ENCODE results near the gene WAPL. TPM values are rescaled to one million over a fixed set of nuclear protein-coding genes. Genes with fewer than 3 reads are reported as not detected.

Gene WAPL
- polyA plus RNA-seq, 3 donors = 17.8 to 26.5 (median 18.3) TPM

GRCh38 chr10:86385806-86386205 lies 135.8 kb downstream of the WAPL start:
- Histone ChIP-seq H3K27me3 (ENCODE audit: control insufficient read depth in 2 of 2, insufficient read depth in 2 of 2, low read length in 2 of 2) (peaks cover 21 to 39% of the 10 kb centered on the region in 2 donors), H3K9ac (ENCODE audit: insufficient read depth, low read length, poor library complexity, severe bottlenecking) (no peak overlapping the region), H2AFZ (ENCODE audit: insufficient read depth, low read depth, low read length, poor library complexity, severe bottlenecking) (no peak overlapping the region), H3K27ac (ENCODE audit: low read depth in 1 of 2, low read length in 2 of 2) (no peak overlapping the region), H3K9me3 (replicated peaks in 1 of 2; ENCODE audit: control insufficient read depth in 1 of 2, insufficient read depth in 1 of 2, low read length in 2 of 2) (no peaks in the 10 kb centered on the region), H4K20me1 (ENCODE audit: insufficient read depth, low read length) (no peaks in the 10 kb centered on the region), H3K36me3 (replicated peaks in 1 of 2; ENCODE audit: control insufficient read depth in 1 of 2, insufficient read depth in 2 of 2, low read length in 2 of 2) (no peaks in the 10 kb centered on the region), H3K4me3 (replicated peaks in 1 of 3; ENCODE audit: low read depth in 2 of 3, low read length in 3 of 3) (no peak overlapping the region), H3K4me2 (replicated peaks; ENCODE audit: extremely low read depth, low read length, poor library complexity, severe bottlenecking) (no peak overlapping the region), H3K79me2 (ENCODE audit: insufficient read depth, low read length) (no peaks in the 10 kb centered on the region), H3K4me1 (ENCODE audit: control insufficient read depth in 1 of 2, insufficient read depth in 2 of 2, low read length in 2 of 2) (peaks cover 7 to 9% of the 10 kb centered on the region in 2 donors)
- peaks cover 31 to 64% (median 51%) of the 10 kb centered on the region in 3 donors for H3K27me3 Mint-ChIP-seq (ENCODE audit: low read depth in 3 of 3)
- no peak for DNase-seq
- no peak for TF ChIP-seq CTCF (IDR thresholded peaks at IDR 0.05)
- H3K36me3 Mint-ChIP-seq = peaks cover 0 to 8% of the 10 kb centered on the region in 2 donors
- H3K4me1 Mint-ChIP-seq = peaks cover 17% of the 10 kb centered on the region
- no peak overlapping the region for H3K4me3 Mint-ChIP-seq
- intact Hi-C loops (cut with micrococcal nuclease) = no loop called here
- H3K9me3 Mint-ChIP-seq = peaks cover 0 to 10% (median 5%) of the 10 kb centered on the region in 7 donors
- WGBS (ENCODE audit: insufficient coverage) = 83% methylated on average over 1 of the region's 3 CpGs
- no peak overlapping the region for H3K27ac Mint-ChIP-seq

Small RNAs within 50 kb of the gene (small RNA-seq; reads per million reads assigned to genes)
- gene RNU6-780P (ENCODE audit: insufficient read length, low read depth) = not detected

Other genes with a start within 250 kb of the WAPL start
- gene GRID1, start 155.0 kb downstream of the WAPL start, polyA plus RNA-seq = not detected
- not detected for gene OPN4, start 132.8 kb upstream of the WAPL start, polyA plus RNA-seq
- gene LDB3, start 146.7 kb upstream of the WAPL start, polyA plus RNA-seq = not detected
- gene BMPR1A, start 234.8 kb upstream of the WAPL start, polyA plus RNA-seq = under 1 TPM; 0.25 to 0.67 (median 0.61) TPM

Data from CD14-positive monocyte (primary cell).